Stimulated activated CD4-positive, alpha-beta T cell treated with anti-CD3 and anti-CD28 coated beads, Interleukin-12 subunit alpha, Interleukin-12 subunit beta, amount 100 ng/mL, for 48 hours (primary cell): Measurements from ENCODE around the gene ORC1.
A peak's percentile ranks its signal among the peaks of the same experiment; 100 is the strongest.
"Not testable (repeated sequence)": the region's sequence is repeated elsewhere in the genome, so short reads cannot be mapped to it uniquely, and the experiment has no call there.

Source experiments
- DNase-seq, 3 donors: peaks; one replicate each; pipeline ENCODE4 v3.0.0-alpha.2; 2020; ENCODE audit warnings: low read depth in 2 of 3, low spot score in 1 of 3

ORC1 gene

DNA sequence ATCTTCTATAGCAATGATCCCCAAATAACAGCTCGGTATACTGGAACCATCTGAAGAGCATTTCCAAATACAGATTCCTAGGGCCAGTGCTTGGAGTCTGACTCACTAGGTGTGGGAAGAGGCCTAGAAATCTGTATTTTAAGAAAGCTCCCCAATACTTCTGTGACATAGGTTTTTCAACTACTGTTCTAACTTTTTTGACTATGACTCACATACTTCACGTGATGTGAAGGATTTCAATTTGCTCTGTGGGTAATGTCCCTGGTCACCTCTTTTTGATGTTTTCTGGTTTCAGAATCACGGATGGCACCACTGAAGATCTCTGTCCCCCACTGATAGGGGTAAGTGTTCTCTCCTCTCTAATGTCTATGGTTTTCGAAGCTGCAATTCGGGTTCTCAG is 11.0 kb downstream of the ORC1 start:
- DNase-seq = no peak

DNA sequence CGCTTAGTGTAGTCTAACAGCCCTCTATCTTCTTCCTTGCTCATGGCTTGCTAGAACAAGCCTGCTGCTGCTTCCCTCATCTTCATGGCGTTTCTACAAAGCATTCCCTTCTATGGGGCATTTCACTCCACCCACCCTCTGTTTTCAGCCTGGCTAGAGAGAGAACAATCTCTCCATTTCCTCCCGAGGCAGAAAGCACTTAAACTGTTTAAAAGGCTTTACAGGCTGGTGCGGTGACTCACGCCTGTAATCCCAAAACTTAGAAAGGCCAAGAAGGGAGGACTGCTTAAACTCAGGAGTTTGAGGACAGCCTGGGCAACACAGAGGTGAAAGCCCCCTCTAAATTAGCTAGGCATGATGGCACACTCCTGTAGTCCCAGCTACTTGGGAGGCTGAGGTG is 17.8 kb downstream of the ORC1 start:
- no peak for DNase-seq

DNA sequence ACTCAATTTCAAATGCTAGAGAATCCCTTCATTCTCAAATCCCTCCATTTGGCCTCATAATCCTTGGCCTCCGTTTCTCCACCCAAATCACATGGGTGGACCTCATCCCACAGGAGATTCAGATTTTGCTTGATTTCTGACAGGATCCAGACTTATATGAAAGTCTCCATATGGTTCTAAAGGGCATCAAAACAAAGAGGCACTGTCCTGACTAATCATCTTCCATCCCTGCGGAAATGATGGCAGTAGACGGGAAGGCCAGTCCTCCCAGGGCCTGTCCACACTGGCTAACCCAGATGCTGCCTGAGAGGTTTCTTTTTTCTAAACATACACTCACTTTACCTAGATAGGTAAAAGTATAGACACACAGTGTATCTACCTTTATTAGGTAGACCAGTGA is 18.8 kb downstream of the ORC1 start:
- DNase-seq = no peak

DNA sequence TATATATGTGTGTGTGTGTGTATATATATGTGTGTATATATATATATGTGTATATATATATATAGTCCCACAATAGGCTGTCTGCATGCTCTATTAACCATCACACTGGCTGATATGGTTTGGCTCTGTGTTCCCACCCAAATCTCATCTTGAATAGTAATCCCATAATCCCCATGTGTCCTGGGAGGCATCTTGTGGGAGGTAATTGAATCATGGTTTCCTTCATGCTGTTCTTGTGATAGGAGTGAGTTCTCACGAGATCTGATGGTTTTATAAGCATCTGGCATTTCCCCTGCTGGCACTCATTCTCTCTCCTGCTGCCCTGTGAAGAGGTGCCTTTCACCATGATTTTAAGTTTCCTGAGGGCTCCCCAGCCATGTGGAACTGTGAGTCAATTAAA is 34.4 kb downstream of the ORC1 start:
- DNase-seq = not testable (repeated sequence)

DNA sequence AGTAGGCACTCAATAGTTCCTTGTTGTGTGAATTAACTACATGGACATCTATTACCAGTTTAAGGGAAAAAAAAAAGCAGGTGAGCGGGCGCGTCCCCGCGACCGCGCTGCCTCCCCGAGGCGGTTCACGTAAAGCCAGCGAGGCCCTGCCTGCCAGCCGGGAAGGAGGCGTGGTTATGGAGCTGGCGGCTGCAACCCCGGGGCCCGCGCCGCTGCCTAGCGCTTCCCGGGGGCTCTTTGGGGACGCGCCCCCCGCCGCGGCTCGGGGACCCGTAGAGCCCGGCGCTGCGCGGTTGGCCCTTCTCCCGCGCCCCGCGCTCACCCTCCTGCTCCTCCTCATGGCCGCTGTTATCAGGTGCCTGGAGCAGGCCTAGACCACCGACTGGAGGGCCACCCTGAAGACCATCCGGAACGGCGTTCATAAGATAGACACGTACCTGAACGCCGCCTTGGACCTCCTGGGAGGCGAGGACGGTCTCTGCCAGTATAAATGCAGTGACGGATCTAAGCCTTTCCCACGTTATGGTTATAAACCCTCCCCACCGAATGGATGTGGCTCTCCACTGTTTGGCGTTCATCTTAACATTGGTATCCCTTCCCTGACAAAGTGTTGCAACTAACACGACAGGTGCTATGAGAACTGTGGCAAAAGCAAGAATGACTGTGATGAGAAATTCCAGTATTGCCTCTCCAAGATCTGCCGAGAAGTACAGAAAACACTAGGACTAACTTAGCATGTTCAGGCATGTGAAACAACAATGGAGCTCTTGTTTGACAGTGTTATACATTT is 35.6 kb downstream of the ORC1 start:
- peak; percentile 21 to 52 (median 28) for DNase-seq

DNA sequence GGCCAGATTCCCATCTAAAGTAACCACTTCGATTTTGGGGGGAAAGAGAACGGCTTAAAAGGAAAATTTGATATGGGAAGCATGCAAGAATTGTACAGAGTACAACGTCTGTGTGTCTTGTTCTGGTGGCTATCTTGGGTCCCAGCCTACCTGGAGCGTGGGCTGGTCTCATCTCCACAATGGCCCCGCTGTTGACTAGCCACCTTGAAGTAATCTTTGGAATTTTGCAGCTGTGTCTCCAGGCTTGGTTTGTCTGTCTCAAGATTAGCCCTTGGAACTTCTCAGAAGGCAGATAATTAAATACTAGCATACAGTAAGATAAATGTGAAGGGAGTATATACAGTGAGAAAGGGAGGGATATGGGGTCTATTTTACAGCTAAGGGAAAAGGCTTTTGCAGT is 37.0 kb downstream of the ORC1 start:
- DNase-seq = no peak

DNA sequence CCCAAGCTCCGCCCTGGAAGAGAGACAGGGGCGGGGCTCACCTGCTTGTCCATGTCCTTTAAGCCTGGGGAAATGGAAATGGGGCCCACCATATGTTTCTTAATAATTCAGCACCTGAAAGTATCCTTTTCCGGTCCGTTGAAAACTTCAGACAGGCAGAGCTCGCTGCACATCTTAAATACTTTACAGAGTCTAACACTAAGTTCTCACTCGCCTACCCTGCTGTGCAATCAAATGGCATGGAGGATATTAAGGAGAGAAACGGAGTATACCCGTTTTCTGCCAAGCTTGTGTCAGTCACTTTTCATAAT is 37.8 kb downstream of the ORC1 start:
- no peak for DNase-seq

DNA sequence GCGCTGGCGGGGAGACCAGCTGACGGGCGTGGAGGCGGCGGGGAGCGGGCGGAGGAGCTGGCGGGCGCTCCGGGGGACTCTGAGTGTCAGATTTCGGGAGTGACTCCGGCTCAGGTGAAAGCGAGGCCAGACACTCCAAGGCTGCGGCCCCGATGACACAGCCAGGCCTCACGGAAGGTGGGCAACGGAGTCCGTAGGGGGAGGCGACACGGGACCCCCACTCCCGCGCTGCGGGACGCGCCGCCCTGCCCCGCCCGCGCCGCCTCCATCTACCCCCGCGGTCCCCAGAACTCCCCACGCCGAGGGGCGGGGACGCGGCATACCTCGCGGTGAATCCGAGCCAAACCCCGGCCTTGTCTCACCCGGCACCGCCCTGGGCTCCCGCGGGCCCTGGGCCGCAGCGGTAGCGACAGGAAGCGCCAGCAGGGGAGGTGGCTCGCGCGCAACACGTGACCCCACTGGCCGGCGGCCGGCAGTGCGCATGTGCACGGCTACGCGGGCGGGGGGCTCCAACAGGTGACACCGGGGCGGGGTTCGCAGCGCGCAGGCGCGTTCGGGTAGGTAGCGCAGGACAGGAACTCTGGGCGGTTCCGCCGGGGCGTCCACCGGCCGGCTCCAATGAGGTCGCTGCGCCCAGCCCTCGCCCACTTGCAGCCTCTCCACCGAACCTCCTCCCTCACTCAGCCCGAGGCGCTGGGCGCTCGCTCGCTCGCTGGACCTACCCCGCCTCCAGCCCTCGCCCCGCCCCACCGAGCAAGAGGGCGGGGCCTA is 38.3 kb downstream of the ORC1 start, which contains the start of gene CC2D1B:
TSS of gene CC2D1B (minus strand) at position 460 of the 771 bp plus-strand sequence. CDS start 1,585 bp downstream, outside the sequence.
- DNase-seq = peak; percentile 96 to 99 (median 99)

DNA sequence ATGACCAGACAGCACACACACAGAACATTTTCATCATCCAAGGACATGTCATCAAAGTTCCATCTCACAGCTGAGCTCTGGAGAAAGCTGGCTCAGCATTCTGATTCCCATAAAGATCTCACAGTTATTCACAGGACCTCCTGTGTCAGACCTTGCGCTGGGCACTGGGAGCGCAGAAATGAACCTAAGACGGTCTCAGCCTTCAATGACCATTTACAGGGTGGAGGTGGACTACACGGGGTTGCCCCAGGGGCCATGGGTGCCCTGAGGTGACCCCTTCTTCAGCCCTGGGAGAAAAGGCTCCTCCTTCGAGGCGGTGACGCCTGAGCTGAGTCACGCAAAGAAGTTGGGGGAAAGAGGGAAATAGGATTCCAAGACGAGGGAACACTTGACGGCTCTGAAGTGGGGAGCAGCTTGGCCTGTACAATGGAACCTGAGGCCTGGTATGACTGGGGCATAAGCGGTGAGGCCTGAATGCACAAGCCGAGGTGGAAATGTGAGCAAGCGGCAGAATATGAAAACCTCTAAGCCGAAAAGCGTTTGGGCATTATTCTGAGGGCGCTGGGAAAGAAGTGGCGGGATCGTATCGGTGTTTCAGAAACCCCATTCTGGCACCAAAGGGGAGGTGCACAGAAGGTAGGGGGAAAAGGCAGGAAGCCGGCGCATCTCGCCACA is 39.0 kb downstream of the ORC1 start:
- DNase-seq = peak in 1 of 3 donors; percentile 4

DNA sequence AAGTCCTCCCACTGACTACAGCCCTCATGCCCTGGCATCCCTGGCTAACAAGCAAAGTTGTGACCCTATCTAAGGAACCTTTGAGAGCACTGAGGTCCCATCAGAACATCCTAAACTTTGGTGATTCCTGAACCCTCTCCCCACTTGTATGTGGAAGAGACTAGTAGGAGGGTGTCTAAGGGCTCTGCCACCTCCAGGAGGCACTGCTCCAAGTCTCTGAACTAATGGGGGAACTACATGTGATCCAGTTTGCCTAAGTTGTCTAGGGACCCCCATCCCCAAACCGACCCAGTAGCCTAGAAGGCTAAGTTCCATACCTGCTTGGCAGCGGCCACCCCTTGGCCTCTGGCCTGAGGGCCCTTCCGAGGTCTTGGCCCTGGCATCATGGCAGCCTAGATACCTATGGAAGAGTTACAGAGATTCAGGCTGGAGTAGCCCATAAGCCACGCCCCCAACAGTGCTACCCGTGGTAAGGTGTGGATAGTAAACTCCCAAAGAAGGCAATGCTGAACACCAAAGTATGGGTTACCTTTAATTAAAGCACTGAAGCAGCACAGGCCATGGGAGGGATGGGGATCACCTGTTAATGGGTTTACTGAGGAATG is 39.9 kb downstream of the ORC1 start:
- no peak for DNase-seq

DNA sequence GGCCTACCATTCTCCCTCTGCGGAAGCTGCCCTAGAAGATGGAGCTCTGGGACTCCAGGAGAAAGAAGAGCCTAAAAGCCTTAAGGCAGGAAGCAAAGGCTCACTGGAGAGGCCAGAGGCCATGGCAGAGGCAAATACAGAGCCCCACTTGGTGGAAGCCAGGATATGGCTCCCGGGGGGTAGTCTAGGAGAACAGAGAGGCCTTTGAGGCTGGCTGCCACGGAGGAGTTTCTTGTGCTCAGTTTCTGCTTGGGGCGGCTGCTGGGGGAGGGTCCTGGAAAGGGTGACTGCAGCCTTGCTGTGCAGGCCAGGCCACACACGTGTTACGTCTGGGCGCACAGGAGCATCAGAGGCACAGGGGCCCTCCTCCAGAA is 43.6 kb downstream of the ORC1 start:
- DNase-seq = no peak

DNA sequence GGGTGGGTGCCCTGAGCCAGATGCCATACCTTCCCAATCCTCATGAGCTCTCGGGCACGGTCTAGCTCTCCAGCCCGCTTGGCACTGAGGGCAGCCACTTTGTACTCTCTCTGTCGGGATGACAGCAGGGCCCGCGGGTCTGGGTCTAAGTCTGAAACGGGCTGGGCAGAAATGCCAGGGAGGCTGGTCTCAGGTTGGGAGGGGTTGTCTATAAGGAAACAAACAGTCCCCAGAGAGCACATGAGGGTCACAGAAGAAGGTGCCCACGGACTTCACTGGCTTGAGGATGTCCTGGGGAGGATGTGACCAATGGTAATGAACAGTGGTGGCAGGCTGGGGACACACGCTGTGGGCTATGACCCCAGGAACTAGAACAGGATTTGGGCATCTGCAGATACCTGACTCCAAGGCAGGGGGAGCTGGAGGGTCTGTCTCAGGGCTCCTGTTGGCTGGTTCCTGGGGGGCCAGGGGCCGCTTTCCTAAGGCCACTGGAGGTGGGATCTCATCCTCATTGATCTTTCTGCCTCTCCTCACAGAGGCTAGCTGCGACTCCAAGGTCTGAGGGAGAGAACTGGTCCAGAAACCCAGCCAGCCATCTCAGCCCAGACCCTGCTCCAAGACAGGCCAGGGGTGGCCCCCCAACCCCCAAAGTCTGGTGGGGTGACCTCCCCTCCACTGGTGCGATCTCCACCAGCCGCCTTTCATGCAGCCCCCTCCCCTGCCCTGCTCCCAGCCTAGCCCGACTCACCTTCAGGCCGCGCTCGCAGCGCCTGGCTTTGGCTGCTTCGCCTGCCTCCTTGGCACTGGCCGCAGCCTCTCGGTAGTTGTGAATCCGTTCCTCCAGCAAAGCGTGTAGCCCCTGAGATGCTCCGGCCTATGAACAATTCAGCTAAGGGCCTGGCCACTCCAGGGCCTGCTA is 44.3 kb downstream of the ORC1 start:
- DNase-seq = no peak

DNA sequence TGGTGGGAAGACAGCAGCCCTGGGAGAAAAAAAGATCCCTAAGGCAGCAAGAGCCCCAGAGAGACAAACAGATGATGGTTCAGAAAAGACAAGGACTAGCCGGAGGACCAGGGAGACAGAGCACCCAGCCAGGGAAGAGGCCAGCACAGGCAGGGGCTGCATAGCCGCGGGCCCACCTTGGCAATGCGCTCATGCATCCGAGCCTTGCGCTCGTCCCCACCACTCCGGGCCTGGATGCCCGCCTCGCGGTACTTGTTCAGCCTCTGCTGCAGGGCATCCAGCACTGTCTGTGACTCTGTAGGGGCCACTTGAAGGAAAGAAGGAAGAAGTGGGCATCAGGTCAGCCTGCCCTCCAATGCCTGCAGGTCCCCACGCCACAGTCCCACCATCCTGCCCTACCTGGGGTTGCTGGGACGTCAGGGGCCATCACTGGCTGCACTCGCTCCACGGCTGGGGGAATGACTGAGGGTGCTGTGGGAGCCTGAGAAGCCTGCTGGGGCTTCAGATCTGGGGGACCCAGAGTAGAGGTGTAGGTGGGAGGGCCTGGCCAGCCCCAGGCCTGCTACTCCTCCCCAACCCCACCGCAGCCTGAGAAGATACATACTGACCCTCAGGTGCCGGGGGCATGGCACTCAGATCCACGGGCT is 45.2 kb downstream of the ORC1 start:
- no peak for DNase-seq

DNA sequence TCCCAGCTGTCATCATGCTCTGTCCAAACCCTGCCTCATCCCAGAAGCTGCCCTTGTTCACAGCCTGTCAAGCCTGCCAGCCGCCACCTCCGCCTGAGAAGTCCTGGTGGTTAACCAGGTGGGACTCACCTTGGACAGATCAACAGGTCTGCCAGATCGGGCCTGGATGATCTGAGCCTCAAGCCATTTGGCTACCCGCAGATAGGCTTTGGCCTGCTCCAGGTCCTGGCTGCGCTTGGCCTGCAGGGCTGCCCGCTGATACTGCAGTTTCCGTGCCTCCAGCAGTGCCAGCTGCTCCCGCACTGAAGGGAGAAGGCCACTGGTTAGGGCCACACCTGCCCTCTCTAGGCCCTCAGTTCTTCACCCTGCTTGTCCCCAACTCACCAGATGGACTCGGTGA is 46.8 kb downstream of the ORC1 start:
- DNase-seq = no peak

DNA sequence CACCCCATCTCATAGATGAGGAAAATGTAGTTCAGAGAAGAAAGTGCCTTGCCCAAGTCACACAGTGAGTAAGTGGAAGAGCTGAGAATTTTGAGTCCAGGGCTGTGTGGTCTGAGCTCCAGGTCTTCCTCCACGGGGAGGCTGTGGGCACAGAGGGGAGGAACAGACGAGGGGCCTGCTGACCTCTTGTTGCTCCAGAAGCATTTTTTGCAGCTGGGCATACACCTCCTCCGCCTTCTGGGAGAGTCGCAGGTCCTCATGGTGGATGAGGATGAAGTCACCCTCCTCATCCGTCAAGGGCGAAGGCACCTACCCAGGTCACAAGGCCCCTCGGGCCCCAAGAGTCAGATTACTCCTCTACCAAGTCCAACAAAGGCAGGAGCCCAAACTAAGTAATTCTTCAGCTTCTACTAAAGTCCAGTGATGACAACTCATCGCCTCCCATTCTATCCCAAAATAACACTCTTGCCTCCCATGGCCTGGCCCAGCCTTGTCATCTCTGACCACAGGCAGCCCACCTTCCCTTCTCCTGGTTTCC is 47.3 kb downstream of the ORC1 start:
- DNase-seq = no peak

DNA sequence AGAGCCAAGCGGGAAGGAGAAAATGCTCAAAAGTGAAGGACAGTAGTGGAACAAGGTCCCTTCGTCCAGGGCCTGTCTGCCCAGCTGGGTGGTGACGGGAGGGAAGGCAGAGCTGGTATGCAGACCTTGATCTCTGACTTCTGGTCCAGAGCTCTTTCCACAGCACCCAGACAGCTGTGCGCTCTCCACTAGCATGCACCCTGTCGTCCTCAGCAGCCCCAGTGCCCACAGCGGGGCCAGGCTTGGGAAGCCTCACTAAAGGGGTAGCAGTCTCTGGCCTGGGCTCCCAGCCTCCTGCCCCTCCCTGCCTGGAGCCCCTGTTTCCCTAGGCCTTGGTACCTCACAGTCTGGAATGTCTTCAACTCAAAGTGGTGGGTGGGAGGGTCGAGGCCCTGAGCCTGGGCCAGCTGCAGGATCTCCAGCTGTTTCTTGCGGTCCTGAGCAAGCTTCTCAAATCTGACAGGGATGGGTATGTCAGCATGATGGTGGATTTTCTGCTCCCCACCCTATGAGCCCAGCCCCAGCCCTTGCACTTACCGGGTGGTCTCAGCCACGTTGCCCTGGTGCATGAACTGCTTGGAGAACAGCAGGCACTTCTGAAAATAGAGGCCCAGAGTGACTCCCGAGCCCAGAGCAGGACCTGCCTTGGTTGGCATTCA is 48.2 kb downstream of the ORC1 start:
- no peak for DNase-seq

DNA sequence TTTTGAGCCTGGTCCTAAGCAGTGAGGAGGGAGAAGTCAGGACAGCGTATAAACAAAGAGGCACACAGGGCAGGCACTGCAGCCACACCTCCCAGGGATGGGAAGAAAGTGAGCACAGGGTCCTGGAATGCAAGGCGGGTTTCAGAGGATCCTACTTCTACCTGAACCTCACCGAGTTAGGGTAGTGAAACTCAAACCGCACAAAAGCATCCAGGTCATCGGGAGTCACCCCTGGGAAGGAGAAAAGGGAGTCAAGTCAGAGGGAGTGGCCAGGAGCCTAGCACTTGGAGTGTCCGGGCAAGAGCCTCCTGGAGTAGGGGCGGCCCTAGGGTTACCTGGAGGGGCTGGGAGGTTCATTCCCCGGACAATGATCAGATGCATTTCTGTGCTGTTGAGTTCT is 48.8 kb downstream of the ORC1 start:
- no peak for DNase-seq

DNA sequence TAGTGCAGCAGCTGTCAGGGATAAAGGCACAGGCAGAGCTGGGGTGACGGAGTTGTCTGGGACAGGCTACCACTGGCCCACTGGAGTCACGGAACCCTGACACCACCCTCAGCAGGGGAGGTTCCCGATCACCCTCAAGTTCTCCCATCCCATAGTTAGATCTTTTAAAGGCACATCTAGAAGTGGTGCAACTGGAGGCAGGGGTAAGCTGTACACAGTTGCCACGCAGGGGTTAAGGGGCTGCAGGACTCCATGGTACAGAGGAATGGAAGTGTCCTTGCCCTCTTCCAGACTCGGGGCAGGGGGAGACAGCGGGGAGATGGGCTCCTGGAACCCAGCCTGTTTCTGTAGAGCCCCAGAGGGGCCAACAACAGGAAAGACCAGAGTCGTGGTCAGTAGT is 51.5 kb downstream of the ORC1 start:
- no peak for DNase-seq

DNA sequence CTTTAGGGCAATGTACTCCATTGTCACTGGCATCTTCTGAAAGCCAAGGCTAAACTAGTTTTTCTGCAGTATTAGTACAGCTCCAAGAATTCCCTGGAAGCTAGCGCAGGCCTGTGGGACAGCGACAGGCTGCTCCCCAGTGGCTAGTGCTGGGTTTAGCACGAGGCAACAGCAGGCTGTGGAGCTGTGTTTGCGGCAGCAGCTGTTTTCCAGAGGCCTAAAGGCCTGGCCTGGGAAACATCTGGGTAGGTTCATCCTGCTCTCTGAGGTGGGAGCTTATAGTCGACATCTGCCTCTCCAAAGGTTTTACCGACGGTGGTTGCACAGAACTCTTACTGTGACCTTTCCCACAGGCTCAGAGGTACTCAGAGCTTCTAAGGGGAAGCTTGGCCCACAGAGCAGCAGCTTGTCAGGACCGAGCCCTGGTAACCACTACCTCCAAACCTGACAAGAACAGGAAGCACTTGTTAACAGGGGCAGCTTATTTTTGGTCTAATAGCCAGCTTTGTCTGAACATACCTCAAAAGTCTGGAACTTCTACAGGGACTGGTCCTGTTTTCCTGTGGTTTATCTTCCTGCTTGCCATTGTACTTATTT is 55.4 kb downstream of the ORC1 start:
- DNase-seq = no peak
